SKM-1 (cell line): Measurements from ENCODE around the gene SEC14L5.
"Not testable (repeated sequence)": the region's sequence is repeated elsewhere in the genome, so short reads cannot be mapped to it uniquely, and the experiment has no call there.

Source experiments
- DNase-seq: peaks from one replicate; lab custom pipeline; 2025; ENCODE audit not compliant: unreplicated experiment; lab: John Stamatoyannopoulos, UW

SEC14L5 gene

DNA sequence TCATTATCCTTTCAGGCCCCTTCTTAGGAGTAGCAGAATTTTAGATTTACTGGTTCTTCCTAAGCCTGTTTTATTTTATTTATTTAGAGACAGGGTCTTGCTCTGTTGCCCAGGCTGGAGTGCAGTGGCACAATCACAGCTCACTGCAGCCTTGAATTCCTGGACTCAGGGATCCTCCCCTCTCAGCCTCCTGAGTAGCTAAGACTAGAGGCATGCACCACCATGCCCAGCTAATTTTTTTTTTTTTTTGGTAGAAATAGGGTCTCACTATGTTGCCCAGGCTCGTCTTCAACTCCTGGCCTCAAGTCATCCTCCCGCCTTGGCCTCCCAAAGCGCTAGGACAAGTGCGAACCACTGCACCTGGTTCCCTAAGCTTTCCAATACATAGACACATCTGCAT lies 28.5 kb upstream of the SEC14L5 start:
- not testable (repeated sequence) for DNase-seq

DNA sequence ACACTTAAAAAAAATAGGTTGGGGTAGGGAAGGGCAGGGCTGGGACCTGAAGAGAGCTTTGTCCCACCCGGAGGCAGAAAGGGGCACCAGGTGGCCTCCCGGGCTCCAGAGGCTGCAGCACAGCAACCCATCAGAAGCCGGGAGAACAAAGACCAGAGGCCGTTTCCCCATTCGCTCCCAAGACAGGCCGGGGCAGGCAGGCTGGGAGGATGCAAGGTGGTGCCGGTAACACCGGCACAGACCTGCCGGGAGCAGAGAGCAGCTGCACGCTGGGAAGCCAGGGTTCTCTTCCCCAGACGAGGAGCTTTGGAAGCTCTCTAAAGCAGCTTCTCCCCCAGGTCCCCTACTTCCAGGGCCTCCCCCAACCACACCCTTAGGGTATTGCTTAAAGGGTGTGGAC lies 26.7 kb upstream of the SEC14L5 start:
- DNase-seq, result no peak

DNA sequence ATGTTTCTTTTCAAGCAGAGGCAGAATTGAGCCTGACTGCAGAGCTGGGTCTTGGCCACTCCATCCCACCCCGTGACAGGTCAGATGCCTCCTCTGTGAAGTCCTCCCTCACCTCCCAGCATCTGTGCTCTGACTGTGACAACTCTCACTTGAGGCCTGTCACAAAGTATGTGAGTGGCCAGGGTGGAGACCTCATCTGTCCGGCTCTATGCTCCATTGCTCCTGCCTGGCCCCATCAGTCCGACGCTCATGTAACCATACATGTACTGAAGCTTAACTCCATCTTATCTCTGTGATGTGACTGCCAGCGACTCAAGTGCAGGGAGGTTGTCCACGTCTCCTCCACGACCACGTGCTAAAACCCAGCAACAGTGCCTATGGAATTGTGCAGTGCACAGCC lies 24.7 kb upstream of the SEC14L5 start:
- no peak for DNase-seq

DNA sequence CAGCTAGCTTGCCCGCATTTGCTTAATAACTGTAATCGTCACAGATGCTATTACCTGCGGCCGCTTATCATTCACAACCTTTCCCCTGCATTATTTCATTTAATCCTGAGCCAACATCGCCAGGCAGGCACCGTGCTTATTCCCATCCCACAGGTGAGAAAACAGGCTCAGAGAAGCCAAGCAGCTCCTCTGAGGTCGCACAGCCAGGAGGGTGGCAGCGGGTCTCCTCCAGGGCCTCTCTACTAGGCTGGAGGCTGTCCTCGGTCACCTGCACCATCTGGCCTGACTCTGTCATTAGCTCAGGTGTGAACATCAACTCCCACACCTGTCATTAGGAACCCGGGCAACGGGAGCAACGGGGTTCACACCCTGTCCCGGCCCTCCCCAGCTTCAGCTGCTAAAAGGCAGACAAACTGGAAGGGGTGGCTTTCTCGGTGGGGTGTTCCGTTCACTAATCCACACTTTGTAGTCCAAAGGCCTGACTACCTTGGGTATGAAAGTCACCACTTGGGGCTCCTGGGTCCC lies 24.2 kb upstream of the SEC14L5 start:
- no peak for DNase-seq

DNA sequence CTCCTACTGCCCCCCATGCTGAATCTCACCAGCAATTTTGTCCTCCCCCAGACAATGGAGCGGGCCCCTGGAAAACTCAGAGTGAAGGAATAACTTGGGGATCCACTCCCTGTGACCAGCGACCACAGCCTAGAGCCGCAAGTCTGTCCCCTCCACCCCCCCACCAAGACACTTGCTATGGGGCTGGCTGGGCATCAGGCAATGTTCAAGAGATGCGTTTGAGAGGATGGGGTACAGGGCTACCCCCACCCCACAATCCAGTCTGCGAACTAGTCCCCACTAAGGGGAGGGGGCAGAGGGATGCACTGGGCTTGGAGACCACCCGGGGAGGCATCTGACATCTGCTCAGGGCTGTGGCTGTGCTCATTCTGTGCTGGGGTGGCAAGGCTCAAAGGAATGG lies 23.5 kb upstream of the SEC14L5 start:
- DNase-seq, result no peak

DNA sequence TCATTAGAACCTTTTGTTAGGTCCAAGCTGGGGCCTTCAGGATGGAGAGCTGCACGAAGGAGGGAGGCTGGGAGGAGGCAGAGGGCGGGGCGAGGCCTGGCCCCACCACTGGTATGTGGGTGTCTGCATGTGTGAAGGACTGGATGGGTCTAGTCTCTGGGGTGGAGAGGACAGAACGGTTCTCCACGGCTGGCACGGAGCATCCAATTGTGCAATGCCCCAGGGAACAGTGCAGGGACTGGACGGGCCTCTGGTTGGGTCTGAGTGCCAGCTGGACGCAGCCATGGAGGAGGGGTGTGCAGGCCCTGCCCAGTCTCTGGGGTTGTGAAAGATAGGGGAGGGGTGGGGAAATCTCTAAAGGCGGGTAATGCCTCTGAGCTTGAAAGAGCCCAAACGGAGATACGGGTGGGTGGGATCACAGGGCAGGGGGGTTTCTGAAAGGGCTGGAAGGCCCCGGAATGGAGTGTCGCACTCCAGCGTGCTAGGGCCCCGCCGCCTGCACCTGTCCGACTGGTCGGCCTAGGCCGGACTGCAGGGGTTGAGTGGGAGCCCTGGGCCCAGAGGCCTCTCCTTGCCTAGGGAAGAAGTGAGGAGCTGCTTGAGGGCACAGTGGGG lies 22.8 kb upstream of the SEC14L5 start:
- DNase-seq, result no peak

DNA sequence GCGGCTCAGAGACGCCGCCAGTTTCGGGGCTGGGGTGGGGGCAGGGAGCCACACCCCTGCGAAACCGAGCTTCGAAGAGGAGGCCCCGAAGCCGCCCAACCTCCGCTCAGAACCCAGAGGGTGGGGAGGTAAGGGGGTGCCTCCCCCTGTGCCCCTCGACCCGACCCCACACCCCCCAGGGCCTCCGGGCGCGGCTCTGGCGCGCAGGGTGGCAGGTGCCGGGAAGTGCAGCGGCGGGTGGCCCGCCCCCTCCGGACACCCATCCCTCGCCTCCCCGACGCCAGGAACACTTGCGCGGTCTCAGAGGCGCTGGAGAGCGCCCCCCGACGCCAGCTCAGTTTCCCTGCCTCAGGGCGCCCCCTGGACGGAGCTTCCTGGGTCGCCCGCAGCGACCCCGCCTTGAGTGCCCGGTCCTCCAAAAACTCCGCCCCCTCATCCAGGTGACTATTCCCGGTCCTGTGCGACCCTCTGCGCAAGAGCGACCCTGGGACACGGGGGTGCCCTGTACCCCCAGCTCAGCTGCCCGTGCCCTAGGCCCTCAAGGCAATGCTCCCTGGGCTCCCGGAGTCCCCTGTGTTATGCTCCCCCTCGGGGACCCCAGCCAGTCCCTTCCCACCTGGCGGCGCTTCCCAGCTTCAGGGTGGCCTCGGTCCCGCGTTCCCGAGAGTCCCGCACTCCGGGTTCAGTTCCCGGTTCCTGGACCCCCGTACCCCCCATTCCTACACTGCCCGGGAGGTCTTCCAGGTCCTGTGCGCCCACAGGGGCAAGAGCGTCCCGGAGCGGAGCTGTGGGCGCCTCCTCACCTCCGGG lies 21.7 kb upstream of the SEC14L5 start:
- DNase-seq, result no peak

DNA sequence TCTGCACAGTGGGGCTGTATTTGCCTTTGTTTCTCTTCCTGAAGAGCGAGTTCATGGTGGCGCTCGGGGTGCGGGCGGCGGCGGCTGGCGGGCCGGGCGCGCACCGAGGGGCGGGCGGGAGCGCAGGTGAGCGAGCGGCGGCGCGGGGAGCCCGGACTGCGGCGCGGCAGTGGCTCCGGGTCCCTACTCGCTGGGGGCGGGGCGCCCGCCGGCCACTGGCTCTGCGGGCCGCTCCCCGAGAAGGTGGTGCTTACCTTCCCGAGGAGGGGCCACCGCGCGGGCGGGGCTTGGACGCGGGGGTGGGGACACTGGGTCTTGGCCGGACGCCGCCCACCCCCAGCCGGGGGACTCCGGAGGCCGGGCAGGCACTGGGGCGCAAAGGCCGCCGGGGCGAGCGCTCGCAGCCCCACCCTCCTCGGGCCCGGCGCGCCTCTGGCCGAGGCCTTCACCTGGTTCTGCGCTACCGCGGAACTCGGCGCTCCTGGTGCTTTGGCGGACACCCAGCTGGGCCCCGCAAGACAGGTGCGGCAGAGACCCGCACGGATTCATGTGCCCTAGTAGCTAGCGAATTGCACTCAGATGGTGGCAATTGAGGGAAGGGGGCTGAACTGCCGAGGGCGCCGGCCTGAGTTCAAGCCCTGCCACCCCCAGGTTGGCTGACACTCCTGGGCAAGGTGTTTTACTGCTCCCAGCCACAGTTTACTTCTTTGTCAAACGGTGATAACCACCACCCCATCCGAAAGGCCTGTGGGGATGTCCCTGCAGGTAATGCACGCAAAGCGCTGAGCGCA lies 20.9 kb upstream of the SEC14L5 start, which contains the start of gene PPL:
Gene PPL, minus strand, starts transcription at position 158 of the 791 bp plus-strand sequence. Its CDS starts 103 bp downstream, at position 55.
- no peak for DNase-seq

DNA sequence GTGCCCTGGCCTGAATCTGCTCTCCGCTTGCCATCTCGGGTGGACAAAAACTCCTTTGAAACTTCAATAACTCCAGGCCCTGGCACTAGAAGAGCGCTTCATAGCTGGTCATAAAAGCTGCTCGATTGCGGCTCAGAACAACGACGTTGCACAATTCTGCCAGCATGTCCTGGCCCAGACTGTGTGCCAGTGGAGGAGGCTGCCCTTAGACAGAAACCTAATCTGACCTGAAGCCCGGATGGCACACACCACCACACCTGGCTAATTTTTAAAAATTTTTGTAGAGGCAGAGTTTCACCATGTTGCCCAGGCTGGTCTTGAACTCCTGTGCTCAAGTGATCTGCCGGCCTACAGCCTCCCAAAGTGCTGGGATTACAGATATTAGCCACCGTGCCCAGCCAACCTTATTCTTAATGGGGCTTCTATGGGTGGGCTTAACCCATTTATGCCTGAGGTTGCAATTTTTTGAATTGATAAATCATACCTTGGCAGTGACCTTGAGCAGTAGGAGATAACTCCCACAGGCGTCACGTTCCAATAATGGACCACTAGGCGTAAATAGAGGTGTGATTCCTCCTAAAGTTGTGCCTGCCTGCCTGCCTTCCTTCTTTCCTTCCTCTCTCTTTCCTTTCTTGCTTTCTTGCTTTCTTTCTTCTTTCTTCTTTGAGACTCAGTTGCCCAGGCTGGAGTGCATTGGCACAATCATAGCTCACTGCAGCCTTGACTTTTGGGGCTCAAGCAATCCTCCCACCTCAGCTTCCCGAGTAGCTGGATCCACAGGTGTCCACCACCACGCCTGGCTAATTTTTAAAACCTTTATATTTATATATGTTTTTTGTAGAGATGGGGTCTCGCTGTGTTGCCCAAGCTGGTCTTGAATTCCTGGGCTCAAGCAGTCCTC lies 20.1 kb upstream of the SEC14L5 start:
- DNase-seq, result no peak

DNA sequence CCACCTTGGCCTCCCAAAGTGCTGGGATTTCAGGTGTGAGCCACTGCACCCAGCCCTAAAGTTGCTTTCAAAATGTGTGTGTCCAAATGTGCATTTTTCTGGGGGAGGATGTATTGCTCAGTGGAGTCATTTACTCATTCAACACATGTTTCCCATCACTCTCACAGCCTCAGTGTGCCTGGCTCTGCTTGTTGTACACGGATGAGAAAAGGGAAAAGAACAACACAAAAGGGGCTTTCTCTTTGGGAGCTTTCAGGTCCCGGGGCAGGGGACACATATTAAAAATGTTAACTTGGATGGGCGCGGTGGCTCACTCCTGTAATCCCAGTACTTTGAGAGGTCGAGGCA lies 19.5 kb upstream of the SEC14L5 start:
- DNase-seq, result no peak

DNA sequence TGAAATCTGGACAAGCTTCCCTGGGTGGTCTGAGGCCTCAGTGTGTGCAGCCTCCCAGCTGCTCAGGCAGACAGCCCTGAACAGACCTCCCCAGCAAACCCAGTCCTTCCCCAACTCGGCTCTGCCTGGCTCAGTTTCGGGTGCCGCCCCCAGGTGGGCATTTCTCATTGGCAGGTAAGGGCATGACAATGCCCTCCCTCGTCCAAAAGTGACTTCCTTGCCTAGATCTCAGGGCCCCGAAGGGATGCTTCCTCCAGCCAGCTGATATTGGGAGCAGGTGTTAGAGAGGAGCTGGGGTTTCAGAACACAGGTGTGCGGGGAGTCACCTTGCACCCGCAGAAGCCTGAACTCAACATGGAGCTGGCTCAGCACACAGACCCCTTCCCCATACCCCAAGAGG lies 17.4 kb upstream of the SEC14L5 start:
- no peak for DNase-seq

DNA sequence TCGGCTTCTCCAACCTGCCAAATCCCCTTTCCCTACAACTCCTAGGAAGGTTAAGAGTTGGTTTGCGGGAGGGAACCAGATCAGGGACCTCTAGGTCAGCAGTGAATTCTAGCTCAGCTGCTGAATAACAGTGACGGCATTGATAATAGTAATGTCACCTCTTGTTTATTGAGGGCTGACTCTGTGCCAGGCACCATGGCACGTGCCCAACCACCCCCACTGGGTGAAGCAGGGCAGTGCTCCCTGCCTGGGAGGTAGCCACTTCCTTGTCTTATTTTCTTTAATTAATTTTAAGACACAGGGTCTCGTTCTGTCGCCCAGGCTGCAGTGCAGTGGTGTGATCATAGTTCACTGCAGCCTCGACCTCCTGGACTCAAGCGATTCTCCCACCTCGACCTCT lies 15.6 kb upstream of the SEC14L5 start:
- DNase-seq, result no peak

DNA sequence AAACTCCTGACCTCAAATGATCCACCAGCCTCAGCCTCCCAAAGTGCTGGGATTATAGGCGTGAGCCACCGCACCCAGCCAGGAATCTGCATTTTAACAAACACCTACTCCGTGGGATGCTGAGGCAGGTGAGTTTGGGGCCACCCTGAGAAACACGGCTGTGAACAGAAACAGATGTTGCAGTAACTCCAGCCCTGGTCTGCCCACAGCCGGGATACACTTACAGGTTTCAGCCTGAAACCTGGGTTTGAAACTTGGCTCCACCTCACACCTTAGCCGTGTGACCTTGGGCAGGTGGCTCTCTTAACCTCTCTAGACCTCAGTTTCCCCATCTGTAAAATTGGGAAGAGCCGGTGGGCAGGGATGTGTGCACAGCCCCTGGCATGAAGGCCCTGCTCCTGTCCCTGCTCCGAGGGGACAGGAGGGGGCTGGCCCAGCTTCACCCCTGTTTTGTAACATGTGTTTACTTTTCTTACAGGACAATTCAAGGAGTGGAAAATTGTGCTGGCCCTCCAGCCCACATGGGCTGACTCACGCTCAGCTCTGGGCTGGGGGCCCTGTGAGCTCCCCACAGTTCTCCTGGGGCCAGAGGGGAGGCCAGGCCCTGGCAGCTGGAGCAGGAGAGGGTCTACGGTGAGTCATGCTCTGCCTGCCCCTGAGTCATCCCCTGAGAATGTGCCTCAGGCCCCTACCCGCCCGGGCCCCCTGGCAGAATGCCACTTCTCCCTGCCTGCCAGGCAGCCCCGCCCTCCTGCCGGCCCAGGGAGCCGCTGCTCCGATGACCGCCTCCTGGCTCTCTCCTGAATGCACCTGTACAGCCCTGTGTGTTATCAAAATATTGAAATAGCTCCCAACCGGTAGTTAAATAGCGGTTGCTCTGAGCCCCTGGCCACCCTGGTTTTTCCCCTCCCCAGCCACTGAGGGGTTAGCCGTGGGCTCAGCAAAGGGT lies 13.5 kb upstream of the SEC14L5 start:
- no peak for DNase-seq

DNA sequence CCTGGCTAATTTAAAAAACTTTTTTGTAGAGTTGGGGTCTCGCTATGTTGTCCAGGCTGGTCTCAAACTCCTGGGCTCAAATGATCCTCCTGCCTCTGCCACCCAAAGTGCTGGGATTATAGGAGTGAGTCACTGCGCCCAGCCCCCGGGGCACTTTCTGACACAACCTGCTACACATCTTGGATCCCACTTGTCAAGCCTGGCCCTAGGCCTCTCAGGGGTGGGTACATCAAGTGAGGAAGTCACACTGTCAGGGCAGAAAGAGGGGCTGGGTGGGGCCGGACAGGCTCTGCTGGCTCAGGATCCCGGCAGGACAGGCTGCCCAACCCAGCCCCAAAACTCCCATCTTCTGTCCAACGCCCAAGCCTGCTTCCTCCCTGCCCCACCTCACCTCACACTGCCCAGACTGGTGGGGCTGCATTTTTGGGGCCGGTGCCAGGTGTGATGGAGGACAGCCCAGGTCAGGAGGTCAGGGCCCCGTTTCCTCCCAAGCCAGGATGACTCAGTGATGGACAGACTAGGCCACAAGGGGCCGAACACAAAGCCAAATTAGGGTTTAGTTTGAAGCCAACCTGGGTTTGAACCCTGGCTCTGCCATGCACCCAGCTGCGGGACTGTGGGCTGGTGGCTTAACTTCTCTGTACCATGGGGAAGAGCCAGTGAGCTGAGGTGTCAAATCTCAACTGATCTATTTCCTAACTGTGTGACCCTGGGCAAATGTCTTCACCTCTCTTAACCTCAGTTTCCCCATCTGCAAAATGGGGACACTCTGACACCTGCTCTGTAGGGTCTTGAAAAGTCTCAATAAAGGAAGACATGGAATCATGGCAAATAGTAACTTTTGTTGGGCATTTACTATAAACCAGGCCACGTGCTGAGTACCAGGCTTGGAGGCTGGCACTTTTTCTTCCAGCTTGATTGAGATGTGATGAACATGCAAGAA lies 12.3 kb upstream of the SEC14L5 start:
- no peak for DNase-seq

DNA sequence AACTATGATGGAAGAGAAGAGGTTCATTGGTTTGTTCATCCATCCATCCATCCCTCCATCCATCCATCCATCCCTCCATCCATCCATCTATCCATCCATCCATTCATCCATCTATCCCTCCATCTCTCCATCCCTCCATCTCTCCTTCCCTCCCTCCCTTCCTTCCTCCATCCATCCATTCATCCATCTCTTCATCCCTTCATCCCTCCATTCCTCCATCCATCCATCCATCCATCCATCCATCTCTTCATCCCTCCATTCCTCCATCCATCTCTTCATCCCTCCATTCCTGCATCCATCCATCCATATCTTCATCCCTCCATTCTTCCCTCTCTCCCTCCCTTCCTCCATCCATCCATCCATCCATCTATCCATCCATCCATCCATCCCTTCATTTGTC lies 11.2 kb upstream of the SEC14L5 start:
- DNase-seq, result no peak

DNA sequence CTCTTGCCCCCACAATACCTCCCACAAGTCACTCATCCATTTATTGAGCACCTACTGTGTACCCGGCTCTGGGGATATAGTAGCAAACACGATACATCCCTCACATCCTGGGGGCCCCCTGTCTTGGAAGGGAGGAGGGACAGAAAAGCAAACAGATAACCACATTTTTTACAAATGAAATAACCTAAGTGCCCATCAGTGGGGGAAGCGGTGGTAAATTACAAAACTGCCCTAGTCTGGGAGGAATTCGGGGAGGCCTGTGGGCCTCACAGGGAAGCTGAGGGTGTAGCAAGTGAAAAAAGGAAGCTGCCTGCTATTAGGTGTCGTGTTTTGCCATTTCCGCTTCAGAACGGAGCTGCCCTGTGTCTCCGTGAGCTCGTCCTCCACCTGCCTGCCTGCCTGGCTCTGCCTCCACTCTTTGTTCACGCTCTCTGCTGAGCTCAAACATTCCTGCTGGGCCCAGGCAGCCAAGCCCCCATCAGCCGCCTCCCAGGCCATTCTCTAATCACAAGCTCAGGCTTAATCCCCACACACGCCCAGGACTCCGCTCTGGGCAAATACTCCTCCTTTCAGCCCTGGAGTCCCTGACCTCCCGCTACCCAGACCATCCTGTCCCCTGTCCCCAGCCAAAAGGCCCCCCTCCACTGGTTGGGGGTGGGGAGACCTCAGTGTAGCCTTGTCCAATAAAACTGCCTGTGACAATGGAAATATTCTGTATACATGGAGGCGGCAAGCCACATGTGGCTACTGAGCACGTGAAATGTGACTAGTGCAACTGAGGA lies 10.2 kb upstream of the SEC14L5 start:
- peak; percentile 96 for DNase-seq

DNA sequence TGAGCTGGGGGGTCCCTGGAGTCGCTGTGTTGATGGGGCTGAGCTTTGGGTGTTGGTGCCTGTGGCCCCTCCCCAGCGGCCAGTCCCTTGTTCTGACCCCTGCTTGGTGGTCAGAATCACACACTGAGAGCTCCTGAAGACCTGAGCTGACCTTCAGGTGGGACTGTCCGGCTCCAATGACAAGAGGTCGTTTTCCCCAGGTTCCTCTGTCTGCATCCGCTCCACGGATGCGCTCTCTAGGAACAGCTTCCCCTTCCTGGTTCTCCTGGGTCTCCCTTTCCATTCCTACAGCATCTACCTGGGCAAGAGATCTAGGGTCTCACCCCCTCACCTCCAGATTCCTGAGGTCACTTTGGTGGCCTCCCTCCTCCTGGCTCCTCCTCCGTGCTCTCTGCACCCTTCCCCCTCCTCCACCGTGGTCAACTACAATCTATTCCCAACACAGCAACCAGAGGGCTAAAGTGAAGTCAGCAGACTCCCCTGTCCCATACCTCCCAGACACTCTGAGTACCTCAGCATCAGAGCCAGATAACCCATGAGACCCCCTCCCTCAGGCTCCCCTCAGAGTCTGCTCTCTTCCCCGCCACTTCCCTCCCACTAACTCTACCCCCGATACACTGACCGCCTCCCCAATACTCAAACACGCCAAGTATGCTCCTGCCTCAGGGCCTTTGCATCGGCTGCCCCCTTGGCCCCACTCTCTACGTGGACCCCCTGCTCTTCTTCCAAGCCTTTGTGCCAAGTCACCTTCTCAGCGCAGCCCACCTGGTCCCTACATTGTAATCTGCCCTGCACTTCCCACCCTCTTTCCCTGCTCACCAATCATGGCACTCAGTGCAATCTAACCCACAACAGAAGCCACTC lies 9.0 kb upstream of the SEC14L5 start:
- DNase-seq, result no peak
